Fibroblast of peridontal ligament (primary cell): ENCODE data around the gene KCNN3.

Experiments used
- DNase-seq: peaks from one replicate; pipeline ENCODE4 v3.0.0-alpha.2; 2010; ENCODE audit errors: extremely low read depth

The KCNN3 gene

DNA sequence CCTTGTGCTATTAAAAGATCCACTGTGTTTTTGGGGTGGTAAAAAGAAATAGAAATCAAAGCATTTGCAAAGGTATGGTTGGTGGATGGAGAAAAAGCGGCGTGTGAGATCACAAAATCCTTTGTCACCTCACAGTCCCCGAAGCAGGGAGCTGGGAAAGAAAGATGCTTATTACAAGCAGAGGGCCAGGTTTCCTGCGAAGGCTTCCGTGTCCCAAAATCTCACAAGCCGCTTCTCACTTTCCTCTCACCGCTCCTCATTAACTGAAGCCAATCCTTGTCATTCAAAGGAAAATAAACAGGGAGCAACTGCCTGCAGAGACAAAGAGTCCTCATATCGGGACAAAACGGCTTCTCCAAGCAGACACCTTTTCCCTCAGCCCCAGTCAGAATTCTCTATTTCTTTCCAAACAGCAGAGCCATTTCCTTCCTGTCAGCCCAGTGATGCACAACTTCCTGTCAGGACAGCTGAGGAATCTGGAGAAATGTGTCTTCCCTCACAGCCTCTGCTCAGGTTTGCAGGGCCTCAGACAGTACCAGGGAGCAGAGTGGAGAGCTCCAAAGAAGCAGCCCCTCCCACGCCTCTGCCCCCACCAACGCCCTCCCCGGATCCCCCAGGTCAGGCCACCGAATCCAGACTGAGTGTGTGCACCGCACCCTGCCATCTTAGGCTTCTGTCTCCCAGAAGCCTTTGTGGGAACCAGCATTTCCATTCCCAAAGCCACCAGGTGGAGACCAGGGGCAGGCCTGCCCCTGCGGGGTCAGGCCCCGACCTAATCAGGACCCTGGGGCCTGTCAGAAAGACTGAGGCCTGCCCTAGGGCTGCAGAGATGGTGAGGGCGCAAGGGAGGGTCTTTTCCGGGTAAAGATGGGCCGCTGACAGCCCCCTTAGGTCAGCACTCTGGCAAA lies 29.6 kb downstream of the KCNN3 start:
- DNase-seq, result no peak

GRCh38 chr1:154839691-154840090 lies 30.4 kb downstream of the KCNN3 start:
- no peak for DNase-seq

GRCh38 chr1:154838988-154839387 lies 31.1 kb downstream of the KCNN3 start:
- no peak for DNase-seq

GRCh38 chr1:154838461-154838860 lies 31.6 kb downstream of the KCNN3 start:
- DNase-seq, result no peak

- DNase-seq, result no peak
Measured at GRCh38 chr1:154837672-154838171, 32.4 kb downstream of the KCNN3 start.

GRCh38 chr1:154837034-154837671 lies 32.9 kb downstream of the KCNN3 start:
- DNase-seq, result no peak

GRCh38 chr1:154835531-154836324 lies 34.4 kb downstream of the KCNN3 start:
- no peak for DNase-seq

DNA sequence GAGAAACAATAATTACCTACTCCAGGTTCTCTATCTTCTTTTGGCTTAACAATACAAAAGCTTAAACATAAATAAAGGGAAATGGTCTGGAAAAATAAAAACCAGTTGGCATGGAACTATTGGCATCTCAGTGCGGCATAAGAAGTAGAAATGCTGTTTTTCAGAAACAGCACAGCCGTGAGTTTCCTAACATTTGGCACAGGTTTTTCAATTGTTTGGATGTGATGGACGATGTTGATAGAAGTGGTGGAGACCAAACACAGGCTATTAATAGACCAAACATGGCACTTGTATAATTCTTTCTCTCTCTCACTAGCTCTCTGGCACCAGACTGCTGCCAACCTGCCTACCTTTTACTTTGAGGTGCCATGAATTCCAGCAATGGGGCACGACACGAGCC lies 36.2 kb downstream of the KCNN3 start:
- DNase-seq, result no peak

- no peak for DNase-seq
Measured at GRCh38 chr1:154833209-154833608, 36.9 kb downstream of the KCNN3 start.

DNA sequence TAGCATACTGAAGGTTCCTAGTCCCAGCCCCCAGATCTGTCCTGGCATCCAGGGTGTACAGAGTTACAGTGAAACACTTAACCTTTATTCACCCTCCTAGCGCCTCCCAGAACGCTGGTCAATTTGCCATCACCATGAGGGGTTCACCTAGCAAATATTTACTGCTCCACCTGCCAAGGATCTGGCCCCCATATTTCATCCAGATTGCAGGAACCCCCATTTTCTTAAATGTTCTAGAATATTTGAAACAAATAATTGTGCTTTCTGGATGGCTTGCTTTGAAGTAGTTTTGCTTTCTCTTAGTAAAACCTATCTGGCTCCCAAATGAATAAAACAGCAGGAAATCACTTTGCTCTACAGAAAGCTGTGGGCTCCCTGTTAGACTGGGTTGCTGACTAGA lies 37.7 kb downstream of the KCNN3 start:
- no peak for DNase-seq

GRCh38 chr1:154831462-154831861 lies 38.6 kb downstream of the KCNN3 start:
- no peak for DNase-seq

- no peak for DNase-seq
Measured at GRCh38 chr1:154829062-154829461, 41.0 kb downstream of the KCNN3 start.

DNA sequence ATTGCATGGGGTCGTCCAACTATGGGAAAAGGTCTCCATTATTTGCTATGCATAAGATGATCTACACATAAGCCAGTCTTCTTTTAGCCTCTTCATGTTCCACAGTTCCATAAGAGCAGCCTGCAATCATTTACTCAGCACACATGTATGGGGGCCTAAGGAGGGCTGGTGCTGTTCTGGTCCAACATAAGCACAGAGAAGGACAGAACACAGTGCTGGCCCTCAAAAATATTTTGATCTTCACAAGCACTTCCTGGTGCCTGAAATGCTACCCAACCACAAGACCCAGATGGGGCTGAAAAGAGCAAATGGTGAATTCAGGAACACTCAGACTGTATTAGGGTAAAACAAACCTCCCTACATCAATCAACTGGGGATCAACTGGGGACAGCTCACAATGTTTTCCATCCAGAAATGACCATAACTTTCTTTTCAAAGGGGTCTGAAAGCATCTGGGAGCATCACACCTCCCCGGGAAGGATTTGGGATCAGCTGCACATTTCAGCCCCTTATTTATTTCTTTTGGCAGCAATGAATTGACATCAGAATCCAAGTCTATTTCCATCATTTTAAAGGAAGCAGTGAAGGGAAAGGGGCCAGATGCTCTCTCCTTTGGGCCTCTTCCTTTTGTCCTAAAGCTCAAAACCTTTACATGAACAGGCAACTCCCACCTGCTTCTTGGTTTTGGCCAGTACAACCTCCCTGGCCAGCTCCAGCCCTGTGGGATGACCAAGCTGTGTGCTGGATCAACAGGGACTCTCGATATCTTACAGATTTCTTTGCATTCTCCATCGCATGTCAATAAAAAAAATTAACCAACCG lies 45.7 kb downstream of the KCNN3 start:
- no peak for DNase-seq

DNA sequence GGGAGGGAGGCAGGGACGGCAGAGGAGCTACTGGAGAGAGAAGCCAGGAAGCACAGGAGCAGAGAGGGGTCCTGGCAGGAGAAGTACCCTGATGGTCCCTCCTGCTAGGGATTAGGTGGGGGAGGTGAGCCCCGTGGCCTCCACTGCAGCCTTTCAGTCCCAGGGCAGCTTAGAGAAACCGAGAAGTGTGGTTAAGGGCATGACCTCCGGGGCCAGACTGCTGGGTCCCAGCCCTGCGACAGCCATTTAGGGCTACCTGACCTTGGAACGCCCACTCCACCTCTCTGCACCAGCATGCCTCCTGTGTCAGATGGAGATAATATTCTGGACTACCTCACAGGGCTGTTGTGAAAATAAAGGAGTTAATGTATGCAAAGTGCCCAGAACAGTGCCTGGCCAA lies 47.4 kb downstream of the KCNN3 start:
- no peak for DNase-seq

GRCh38 chr1:154822233-154822632 lies 47.8 kb downstream of the KCNN3 start:
- DNase-seq, result no peak

DNA sequence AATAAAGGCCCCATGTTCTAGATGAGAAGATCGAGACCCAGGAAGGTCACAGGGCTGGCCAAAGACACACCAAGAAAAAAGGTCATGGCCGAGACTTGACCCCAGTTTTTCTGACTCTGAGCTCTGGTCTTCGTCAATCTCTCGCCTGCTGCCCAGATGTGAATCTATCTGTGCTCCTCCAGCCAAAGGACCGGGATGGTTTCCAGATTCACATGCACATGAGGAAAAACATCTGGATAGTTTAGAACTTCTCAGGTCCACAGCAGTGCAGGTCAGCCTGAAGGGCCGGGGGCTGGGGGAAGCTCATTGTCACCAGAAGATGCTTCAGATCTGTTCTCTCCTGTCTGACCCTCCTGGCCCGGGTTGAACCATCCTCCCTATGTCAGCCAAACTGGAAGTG lies 49.0 kb downstream of the KCNN3 start:
- no peak for DNase-seq

GRCh38 chr1:154820646-154821045 lies 49.4 kb downstream of the KCNN3 start:
- no peak for DNase-seq

- DNase-seq, result no peak
Measured at GRCh38 chr1:154819628-154820590, 50.2 kb downstream of the KCNN3 start.

DNA sequence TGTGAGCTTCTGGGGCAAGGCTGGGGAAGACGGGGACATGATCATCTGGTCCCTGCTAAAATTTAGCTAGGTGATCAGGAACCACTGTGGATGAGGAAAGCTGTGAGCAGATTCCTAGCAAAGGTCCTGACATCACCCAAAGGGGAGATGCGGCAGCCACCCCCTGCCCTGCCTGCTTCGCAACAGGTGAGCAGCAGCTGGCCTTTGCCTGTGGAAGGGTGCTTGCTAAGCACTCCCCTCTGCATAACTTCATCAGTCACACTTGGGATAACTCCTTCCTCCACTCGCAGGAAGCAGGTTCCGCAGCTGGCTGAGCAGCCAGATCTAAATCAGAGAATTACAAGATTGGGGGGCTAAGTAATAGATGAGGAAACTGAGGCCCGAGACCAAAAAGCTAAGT lies 51.2 kb downstream of the KCNN3 start:
- no peak for DNase-seq

DNA sequence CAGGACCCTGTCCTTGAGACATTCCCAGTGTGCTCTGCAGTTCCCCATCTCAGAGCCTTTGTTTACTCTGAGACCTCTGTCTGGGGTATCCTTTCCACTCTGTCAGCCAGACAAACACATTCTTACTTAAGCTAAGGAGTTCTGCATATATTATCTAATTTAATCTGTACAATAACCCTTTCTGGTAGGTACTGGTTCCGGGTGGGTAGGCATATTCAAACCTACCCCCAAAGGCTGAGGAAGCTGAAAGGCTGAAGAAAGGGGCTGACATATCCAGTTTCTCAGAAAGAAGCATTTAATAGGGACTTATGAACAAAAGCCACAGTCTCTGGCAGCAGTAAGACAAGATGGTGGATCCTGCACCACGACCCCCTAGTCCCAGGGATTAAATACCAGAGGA lies 53.1 kb downstream of the KCNN3 start:
- no peak for DNase-seq
